Liver (tissue), 3 donors: ENCODE measurements around the gene TEKT2.

Experiments
- EGR1 ChIP-seq, 2 donors: IDR thresholded peaks; 2 replicates each; pipeline ENCODE4 v1.6.1; 2016 to 2018; ENCODE audit warnings: antibody characterized with exemption in 2 of 2, low read depth in 2 of 2
- GABPA ChIP-seq, 2 donors: IDR thresholded peaks in 1 of 2; conservative IDR thresholded peaks in 1 of 2; 2 replicates each; pipeline ENCODE4 v1.6.1; 2016; ENCODE audit warnings: antibody characterized with exemption in 2 of 2, mild to moderate bottlenecking in 1 of 2, moderate library complexity in 1 of 2
- RAD21 ChIP-seq, 2 donors: IDR thresholded peaks; 2 replicates each; pipeline ENCODE4 v1.6.1; 2016; ENCODE audit warnings: antibody characterized with exemption in 2 of 2, mild to moderate bottlenecking in 2 of 2
- TAF1 ChIP-seq: conservative IDR thresholded peaks from 2 replicates; pipeline ENCODE4 v1.6.1; 2016; ENCODE audit warnings: antibody characterized with exemption, mild to moderate bottlenecking
- YY1 ChIP-seq: IDR thresholded peaks from 2 replicates; pipeline ENCODE4 v1.6.1; 2016; ENCODE audit warnings: antibody characterized with exemption, mild to moderate bottlenecking
- TF ChIP-seq, protein P1 (sequence below): fragments of 150-350 bp; IDR thresholded peaks from 2 replicates; pipeline ENCODE4 v1.5.1; 2017; ENCODE audit warnings: improper control_type of control experiment, low read depth, low read length; ENCODE audit not compliant: missing input control
- TF ChIP-seq, protein P2 (sequence below): IDR thresholded peaks from 2 replicates; pipeline ENCODE4 v1.6.1; 2016; ENCODE audit warnings: antibody characterized with exemption
- TF ChIP-seq, protein P3 (sequence below): IDR thresholded peaks from 2 replicates; pipeline ENCODE4 v1.6.1; 2016; ENCODE audit warnings: antibody characterized with exemption, mild to moderate bottlenecking
- TF ChIP-seq, protein P4 (sequence below): IDR thresholded peaks from 2 replicates; pipeline ENCODE4 v1.6.1; 2016; ENCODE audit warnings: antibody characterized with exemption
- donor health status: healthy.
- donor health status: healthy.

DNA sequence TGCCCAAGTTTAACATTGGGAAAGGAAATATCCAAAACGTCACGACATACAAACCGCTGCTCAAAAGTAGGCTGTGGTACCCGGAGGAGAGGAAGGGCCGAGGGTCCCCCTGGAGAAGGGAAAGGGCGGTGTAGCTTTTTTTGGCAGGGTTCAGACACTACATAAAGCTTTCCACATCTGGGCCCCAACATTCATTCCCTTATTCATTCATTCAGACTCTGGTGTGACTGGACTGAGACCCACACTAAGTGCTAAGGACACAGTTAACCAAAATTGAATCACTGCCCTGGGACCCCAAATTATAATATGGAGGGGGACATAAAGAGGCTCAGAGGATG lies 51.4 kb downstream of the TEKT2 start:
- TF ChIP-seq, protein P1, sequence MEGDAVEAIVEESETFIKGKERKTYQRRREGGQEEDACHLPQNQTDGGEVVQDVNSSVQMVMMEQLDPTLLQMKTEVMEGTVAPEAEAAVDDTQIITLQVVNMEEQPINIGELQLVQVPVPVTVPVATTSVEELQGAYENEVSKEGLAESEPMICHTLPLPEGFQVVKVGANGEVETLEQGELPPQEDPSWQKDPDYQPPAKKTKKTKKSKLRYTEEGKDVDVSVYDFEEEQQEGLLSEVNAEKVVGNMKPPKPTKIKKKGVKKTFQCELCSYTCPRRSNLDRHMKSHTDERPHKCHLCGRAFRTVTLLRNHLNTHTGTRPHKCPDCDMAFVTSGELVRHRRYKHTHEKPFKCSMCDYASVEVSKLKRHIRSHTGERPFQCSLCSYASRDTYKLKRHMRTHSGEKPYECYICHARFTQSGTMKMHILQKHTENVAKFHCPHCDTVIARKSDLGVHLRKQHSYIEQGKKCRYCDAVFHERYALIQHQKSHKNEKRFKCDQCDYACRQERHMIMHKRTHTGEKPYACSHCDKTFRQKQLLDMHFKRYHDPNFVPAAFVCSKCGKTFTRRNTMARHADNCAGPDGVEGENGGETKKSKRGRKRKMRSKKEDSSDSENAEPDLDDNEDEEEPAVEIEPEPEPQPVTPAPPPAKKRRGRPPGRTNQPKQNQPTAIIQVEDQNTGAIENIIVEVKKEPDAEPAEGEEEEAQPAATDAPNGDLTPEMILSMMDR: no peak
- TF ChIP-seq RAD21 (IDR thresholded peaks at IDR 0.05): no peak
- TF ChIP-seq TAF1: no peak
- no peak for TF ChIP-seq YY1
- TF ChIP-seq EGR1 (IDR thresholded peaks at IDR 0.05; ENCODE audit: low read depth in 2 of 2): no peak
- TF ChIP-seq, protein P2, sequence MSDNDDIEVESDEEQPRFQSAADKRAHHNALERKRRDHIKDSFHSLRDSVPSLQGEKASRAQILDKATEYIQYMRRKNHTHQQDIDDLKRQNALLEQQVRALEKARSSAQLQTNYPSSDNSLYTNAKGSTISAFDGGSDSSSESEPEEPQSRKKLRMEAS: no peak
- TF ChIP-seq, protein P3, sequence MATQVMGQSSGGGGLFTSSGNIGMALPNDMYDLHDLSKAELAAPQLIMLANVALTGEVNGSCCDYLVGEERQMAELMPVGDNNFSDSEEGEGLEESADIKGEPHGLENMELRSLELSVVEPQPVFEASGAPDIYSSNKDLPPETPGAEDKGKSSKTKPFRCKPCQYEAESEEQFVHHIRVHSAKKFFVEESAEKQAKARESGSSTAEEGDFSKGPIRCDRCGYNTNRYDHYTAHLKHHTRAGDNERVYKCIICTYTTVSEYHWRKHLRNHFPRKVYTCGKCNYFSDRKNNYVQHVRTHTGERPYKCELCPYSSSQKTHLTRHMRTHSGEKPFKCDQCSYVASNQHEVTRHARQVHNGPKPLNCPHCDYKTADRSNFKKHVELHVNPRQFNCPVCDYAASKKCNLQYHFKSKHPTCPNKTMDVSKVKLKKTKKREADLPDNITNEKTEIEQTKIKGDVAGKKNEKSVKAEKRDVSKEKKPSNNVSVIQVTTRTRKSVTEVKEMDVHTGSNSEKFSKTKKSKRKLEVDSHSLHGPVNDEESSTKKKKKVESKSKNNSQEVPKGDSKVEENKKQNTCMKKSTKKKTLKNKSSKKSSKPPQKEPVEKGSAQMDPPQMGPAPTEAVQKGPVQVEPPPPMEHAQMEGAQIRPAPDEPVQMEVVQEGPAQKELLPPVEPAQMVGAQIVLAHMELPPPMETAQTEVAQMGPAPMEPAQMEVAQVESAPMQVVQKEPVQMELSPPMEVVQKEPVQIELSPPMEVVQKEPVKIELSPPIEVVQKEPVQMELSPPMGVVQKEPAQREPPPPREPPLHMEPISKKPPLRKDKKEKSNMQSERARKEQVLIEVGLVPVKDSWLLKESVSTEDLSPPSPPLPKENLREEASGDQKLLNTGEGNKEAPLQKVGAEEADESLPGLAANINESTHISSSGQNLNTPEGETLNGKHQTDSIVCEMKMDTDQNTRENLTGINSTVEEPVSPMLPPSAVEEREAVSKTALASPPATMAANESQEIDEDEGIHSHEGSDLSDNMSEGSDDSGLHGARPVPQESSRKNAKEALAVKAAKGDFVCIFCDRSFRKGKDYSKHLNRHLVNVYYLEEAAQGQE: no peak
- TF ChIP-seq, protein P4, sequence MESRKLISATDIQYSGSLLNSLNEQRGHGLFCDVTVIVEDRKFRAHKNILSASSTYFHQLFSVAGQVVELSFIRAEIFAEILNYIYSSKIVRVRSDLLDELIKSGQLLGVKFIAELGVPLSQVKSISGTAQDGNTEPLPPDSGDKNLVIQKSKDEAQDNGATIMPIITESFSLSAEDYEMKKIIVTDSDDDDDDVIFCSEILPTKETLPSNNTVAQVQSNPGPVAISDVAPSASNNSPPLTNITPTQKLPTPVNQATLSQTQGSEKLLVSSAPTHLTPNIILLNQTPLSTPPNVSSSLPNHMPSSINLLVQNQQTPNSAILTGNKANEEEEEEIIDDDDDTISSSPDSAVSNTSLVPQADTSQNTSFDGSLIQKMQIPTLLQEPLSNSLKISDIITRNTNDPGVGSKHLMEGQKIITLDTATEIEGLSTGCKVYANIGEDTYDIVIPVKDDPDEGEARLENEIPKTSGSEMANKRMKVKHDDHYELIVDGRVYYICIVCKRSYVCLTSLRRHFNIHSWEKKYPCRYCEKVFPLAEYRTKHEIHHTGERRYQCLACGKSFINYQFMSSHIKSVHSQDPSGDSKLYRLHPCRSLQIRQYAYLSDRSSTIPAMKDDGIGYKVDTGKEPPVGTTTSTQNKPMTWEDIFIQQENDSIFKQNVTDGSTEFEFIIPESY: no peak
- TF ChIP-seq GABPA (IDR thresholded peaks at IDR 0.05 in 1 of 2, conservative IDR thresholded peaks at IDR 0.05 in 1 of 2): no peak
